ENCODE results near the gene POM121L12.

DNA sequence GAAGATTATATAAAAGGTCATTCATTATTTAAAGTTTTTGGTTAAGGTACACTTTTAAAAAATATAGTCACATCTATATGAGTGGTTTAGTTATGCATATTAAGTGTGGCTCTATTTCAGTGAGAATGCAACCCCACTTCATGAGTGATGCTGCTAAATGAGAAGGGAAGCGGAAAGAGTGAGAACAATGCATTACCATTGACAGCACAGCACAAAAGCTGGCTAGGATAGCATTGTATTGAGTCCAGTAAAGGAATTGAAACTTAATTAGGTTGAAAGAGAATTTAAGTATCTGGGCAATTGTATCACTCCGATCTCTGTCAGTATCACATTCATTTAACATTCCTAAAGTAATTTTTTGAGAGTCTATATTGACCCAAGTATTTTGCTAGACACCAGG lies 13.2 kb downstream of the POM121L12 start:
- TF ChIP-seq, protein P1, sequence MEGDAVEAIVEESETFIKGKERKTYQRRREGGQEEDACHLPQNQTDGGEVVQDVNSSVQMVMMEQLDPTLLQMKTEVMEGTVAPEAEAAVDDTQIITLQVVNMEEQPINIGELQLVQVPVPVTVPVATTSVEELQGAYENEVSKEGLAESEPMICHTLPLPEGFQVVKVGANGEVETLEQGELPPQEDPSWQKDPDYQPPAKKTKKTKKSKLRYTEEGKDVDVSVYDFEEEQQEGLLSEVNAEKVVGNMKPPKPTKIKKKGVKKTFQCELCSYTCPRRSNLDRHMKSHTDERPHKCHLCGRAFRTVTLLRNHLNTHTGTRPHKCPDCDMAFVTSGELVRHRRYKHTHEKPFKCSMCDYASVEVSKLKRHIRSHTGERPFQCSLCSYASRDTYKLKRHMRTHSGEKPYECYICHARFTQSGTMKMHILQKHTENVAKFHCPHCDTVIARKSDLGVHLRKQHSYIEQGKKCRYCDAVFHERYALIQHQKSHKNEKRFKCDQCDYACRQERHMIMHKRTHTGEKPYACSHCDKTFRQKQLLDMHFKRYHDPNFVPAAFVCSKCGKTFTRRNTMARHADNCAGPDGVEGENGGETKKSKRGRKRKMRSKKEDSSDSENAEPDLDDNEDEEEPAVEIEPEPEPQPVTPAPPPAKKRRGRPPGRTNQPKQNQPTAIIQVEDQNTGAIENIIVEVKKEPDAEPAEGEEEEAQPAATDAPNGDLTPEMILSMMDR (IDR thresholded peaks at IDR 0.05; ENCODE audit: poor library complexity): no peak
- TF ChIP-seq EZH2 (IDR thresholded peaks at IDR 0.05; ENCODE audit: borderline replicate concordance) (no peak), EZH2phosphoT487 (IDR thresholded peaks at IDR 0.05; ENCODE audit: low read depth, severe bottlenecking, unreplicated experiment) (no peak)
